ENCODE results near the gene DCBLD2. TPM values are rescaled to one million over a fixed set of nuclear protein-coding genes. Genes with fewer than 3 reads are reported as not detected.

The DCBLD2 gene
- total RNA-seq, 1 experiment from 2014 or later: 178 TPM

- Mint-ChIP-seq H3K4me1 (ENCODE audit: low read depth, unreplicated experiment) (peaks cover 21% of the 10 kb centered on the region), H3K9me3 (ENCODE audit: low read depth, unreplicated experiment) (no peaks in the 10 kb centered on the region), H3K27me3 (ENCODE audit: unreplicated experiment) (no peaks in the 10 kb centered on the region), H3K4me3 (ENCODE audit: low read depth, unreplicated experiment) (no peak overlapping the region), H3K27ac (ENCODE audit: unreplicated experiment) (no peak overlapping the region), H3K36me3 (ENCODE audit: insufficient read depth, unreplicated experiment) (peaks cover under 1% of the 10 kb centered on the region)
- no peak for DNase-seq
- no TSS peak for BruUV-seq (replicated peaks)
- intact Hi-C loops (cut with micrococcal nuclease; ENCODE audit: unreplicated experiment): no loop called here
- TF ChIP-seq CTCF (IDR thresholded peaks at IDR 0.05; ENCODE audit: unreplicated experiment): no peak
- CTCF ChIA-PET: no interaction called here
Observed at GRCh38 chr3:98786364-98787006, 115.0 kb downstream of the DCBLD2 start.

- no peak overlapping the region for H3K27ac Mint-ChIP-seq (ENCODE audit: unreplicated experiment)
- no peaks in the 10 kb centered on the region for H3K36me3 Mint-ChIP-seq (ENCODE audit: insufficient read depth, unreplicated experiment)
- H3K27me3 Mint-ChIP-seq (ENCODE audit: unreplicated experiment): no peaks in the 10 kb centered on the region
- H3K4me3 Mint-ChIP-seq (ENCODE audit: low read depth, unreplicated experiment): no peak overlapping the region
- no TSS peak for BruUV-seq (replicated peaks)
- DNase-seq: no peak
- TF ChIP-seq CTCF (IDR thresholded peaks at IDR 0.05; ENCODE audit: unreplicated experiment): no peak
- no peaks in the 10 kb centered on the region for H3K9me3 Mint-ChIP-seq (ENCODE audit: low read depth, unreplicated experiment)
- CTCF ChIA-PET: no interaction called here
- intact Hi-C loops (cut with micrococcal nuclease; ENCODE audit: unreplicated experiment): no loop called here
- H3K4me1 Mint-ChIP-seq (ENCODE audit: low read depth, unreplicated experiment): peaks cover 25% of the 10 kb centered on the region
Observed at GRCh38 chr3:98784666-98785600, 116.6 kb downstream of the DCBLD2 start.

- Mint-ChIP-seq H3K27ac (ENCODE audit: unreplicated experiment) (no peak overlapping the region), H3K27me3 (ENCODE audit: unreplicated experiment) (no peaks in the 10 kb centered on the region), H3K4me1 (ENCODE audit: low read depth, unreplicated experiment) (peaks cover 34% of the 10 kb centered on the region), H3K36me3 (ENCODE audit: insufficient read depth, unreplicated experiment) (no peaks in the 10 kb centered on the region), H3K4me3 (ENCODE audit: low read depth, unreplicated experiment) (no peak overlapping the region), H3K9me3 (ENCODE audit: low read depth, unreplicated experiment) (no peaks in the 10 kb centered on the region)
- no TSS peak for BruUV-seq (replicated peaks)
- no peak for DNase-seq
- intact Hi-C loops (cut with micrococcal nuclease; ENCODE audit: unreplicated experiment): no loop called here
- CTCF ChIA-PET: no interaction called here
- TF ChIP-seq CTCF (IDR thresholded peaks at IDR 0.05; ENCODE audit: unreplicated experiment): no peak
Observed at GRCh38 chr3:98784042-98784441, 117.5 kb downstream of the DCBLD2 start.

- Mint-ChIP-seq H3K4me1 (ENCODE audit: low read depth, unreplicated experiment) (peaks cover 45% of the 10 kb centered on the region), H3K27ac (ENCODE audit: unreplicated experiment) (no peak overlapping the region), H3K9me3 (ENCODE audit: low read depth, unreplicated experiment) (no peaks in the 10 kb centered on the region), H3K27me3 (ENCODE audit: unreplicated experiment) (no peaks in the 10 kb centered on the region), H3K4me3 (ENCODE audit: low read depth, unreplicated experiment) (no peak overlapping the region), H3K36me3 (ENCODE audit: insufficient read depth, unreplicated experiment) (no peaks in the 10 kb centered on the region)
- DNase-seq: no peak
- BruUV-seq (replicated peaks): no TSS peak
- TF ChIP-seq CTCF (IDR thresholded peaks at IDR 0.05; ENCODE audit: unreplicated experiment): no peak
- intact Hi-C loops (cut with micrococcal nuclease; ENCODE audit: unreplicated experiment): no loop called here
- CTCF ChIA-PET: no interaction called here
Observed at GRCh38 chr3:98782824-98783500, 118.5 kb downstream of the DCBLD2 start.

Data from Calu3 (cell line).